ENCODE results near the gene SIRT6. TPM values are rescaled to one million over a fixed set of nuclear protein-coding genes. Genes with fewer than 3 reads are reported as not detected.

Gene SIRT6
- total and polyA plus RNA-seq, 4 experiments from 2014 or later = 0.19 to 27.0 (median 15.9) TPM

- H3K9me3 ChIP-seq (ENCODE audit: control insufficient read depth in 1 of 2, low read length in 2 of 2) = no peaks in the 10 kb centered on the region
- no peak overlapping the region for H3K4me3 ChIP-seq (ENCODE audit: low read length in 2 of 2)
- intact Hi-C loops (cut with micrococcal nuclease) = no loop called here
- CTCF ChIA-PET (ENCODE audit: partially characterized antibody) = no interaction called here
- no peaks in the 10 kb centered on the region for H3K36me3 ChIP-seq (ENCODE audit: insufficient read depth, low read length)
- H3K4me1 ChIP-seq (ENCODE audit: insufficient read depth, low read length) = peaks cover 9% of the 10 kb centered on the region
- peaks cover 0 to 3% (median 0%) of the 10 kb centered on the region in 8 donors for H3K9me3 Mint-ChIP-seq
- no peaks in the 10 kb centered on the region for H3K27me3 ChIP-seq (ENCODE audit: insufficient read depth, low read length)
- no peaks in the 10 kb centered on the region for H3K36me3 Mint-ChIP-seq
- DNase-seq = no peak
- H3K27ac ChIP-seq (ENCODE audit: low read depth, low read length) = no peak overlapping the region
- H3K27ac Mint-ChIP-seq = no peak overlapping the region
- H3K4me3 Mint-ChIP-seq = no peak overlapping the region
- H3K4me1 Mint-ChIP-seq = peaks cover 10 to 18% (median 11%) of the 10 kb centered on the region in 4 donors
- no peaks in the 10 kb centered on the region for H3K27me3 Mint-ChIP-seq
- POLR2A ChIA-PET (ENCODE audit: partially characterized antibody) = no interaction called here
Measured at GRCh38 chr19:4213116-4213515, 30.8 kb upstream of the SIRT6 start.

GRCh38 chr19:4210166-4210731, 27.9 kb upstream of the SIRT6 start:
- POLR2A ChIA-PET (ENCODE audit: partially characterized antibody) = no interaction called here
- peaks cover 9% of the 10 kb centered on the region for H3K4me1 ChIP-seq (ENCODE audit: insufficient read depth, low read length)
- no peak for DNase-seq
- peaks cover 10 to 18% (median 11%) of the 10 kb centered on the region in 4 donors for H3K4me1 Mint-ChIP-seq
- H3K9me3 ChIP-seq (ENCODE audit: control insufficient read depth in 1 of 2, low read length in 2 of 2) = no peaks in the 10 kb centered on the region
- no peak overlapping the region for H3K4me3 ChIP-seq (ENCODE audit: low read length in 2 of 2)
- CTCF ChIA-PET (ENCODE audit: partially characterized antibody) = no interaction called here
- peaks cover 0 to 1% (median 0%) of the 10 kb centered on the region in 8 donors for H3K9me3 Mint-ChIP-seq
- no peak overlapping the region for H3K4me3 Mint-ChIP-seq
- no peaks in the 10 kb centered on the region for H3K27me3 ChIP-seq (ENCODE audit: insufficient read depth, low read length)
- intact Hi-C loops (cut with micrococcal nuclease) = no loop called here
- no peaks in the 10 kb centered on the region for H3K36me3 Mint-ChIP-seq
- no peak overlapping the region for H3K27ac Mint-ChIP-seq
- no peaks in the 10 kb centered on the region for H3K36me3 ChIP-seq (ENCODE audit: insufficient read depth, low read length)
- H3K27me3 Mint-ChIP-seq = peaks cover 0 to 3% of the 10 kb centered on the region in 2 donors
- no peak overlapping the region for H3K27ac ChIP-seq (ENCODE audit: low read depth, low read length)

GRCh38 chr19:4208385-4209094, 26.2 kb upstream of the SIRT6 start:
- Histone ChIP-seq H3K4me3 (ENCODE audit: low read length in 2 of 2) (no peak overlapping the region), H3K36me3 (ENCODE audit: insufficient read depth, low read length) (no peaks in the 10 kb centered on the region), H3K9me3 (ENCODE audit: control insufficient read depth in 1 of 2, low read length in 2 of 2) (no peaks in the 10 kb centered on the region), H3K27ac (ENCODE audit: low read depth, low read length) (no peak overlapping the region), H3K27me3 (ENCODE audit: insufficient read depth, low read length) (no peaks in the 10 kb centered on the region), H3K4me1 (ENCODE audit: insufficient read depth, low read length) (no peaks in the 10 kb centered on the region)
- Mint-ChIP-seq H3K4me1 (peaks cover 3 to 5% (median 3%) of the 10 kb centered on the region in 4 donors), H3K9me3 (peaks cover 0 to 2% (median 0%) of the 10 kb centered on the region in 8 donors), H3K4me3 (no peak overlapping the region), H3K27me3 (peaks cover 0 to 5% of the 10 kb centered on the region in 2 donors), H3K27ac (no peak overlapping the region), H3K36me3 (no peaks in the 10 kb centered on the region)
- intact Hi-C loops (cut with micrococcal nuclease) = loop anchor here (10.0 kb wide), 1 partner anchor 354 kb away; no protein-coding TSS in a partner anchor
- DNase-seq = no peak
- ChIA-PET CTCF (ENCODE audit: partially characterized antibody) (interaction anchor here (1.3 kb wide), 2 partner anchors 8 to 23 kb away, joined by 4 read pairs; no protein-coding TSS in a partner anchor), POLR2A (ENCODE audit: partially characterized antibody) (no interaction called here)

- Histone ChIP-seq H3K36me3 (ENCODE audit: insufficient read depth, low read length) (no peaks in the 10 kb centered on the region), H3K4me3 (ENCODE audit: low read length in 2 of 2) (no peak overlapping the region), H3K4me1 (ENCODE audit: insufficient read depth, low read length) (no peaks in the 10 kb centered on the region), H3K27ac (ENCODE audit: low read depth, low read length) (no peak overlapping the region), H3K27me3 (ENCODE audit: insufficient read depth, low read length) (no peaks in the 10 kb centered on the region), H3K9me3 (ENCODE audit: control insufficient read depth in 1 of 2, low read length in 2 of 2) (no peaks in the 10 kb centered on the region)
- intact Hi-C loops (cut with micrococcal nuclease) = loop anchor here (10.0 kb wide), 1 partner anchor 352 kb away; no protein-coding TSS in a partner anchor
- no peak for DNase-seq
- Mint-ChIP-seq H3K27me3 (peaks cover 0 to 5% of the 10 kb centered on the region in 2 donors), H3K27ac (no peak overlapping the region), H3K4me1 (peaks cover 0 to 5% (median 3%) of the 10 kb centered on the region in 4 donors), H3K36me3 (no peaks in the 10 kb centered on the region), H3K4me3 (no peak overlapping the region), H3K9me3 (peaks cover 0 to 3% (median 0%) of the 10 kb centered on the region in 8 donors)
- ChIA-PET CTCF (ENCODE audit: partially characterized antibody) (interaction anchor here (0.8 to 0.9 kb wide), 2 partner anchors 219 to 221 kb away, joined by 4 to 5 read pairs; partner anchors contain the start of gene EEF2), POLR2A (ENCODE audit: partially characterized antibody) (no interaction called here)
Measured at GRCh38 chr19:4206818-4207484, 24.6 kb upstream of the SIRT6 start.

- peaks cover 0 to 15% (median 2%) of the 10 kb centered on the region in 8 donors for H3K9me3 Mint-ChIP-seq
- ChIA-PET POLR2A (ENCODE audit: partially characterized antibody) (interaction anchor here (0.6 kb wide), 1 partner anchor 20 kb away, joined by 4 read pairs; no protein-coding TSS in a partner anchor), CTCF (ENCODE audit: partially characterized antibody) (interaction anchor here (0.8 to 3.4 kb wide), 8 partner anchors 10 to 380 kb away, joined by 3 to 16 read pairs (median 4); partner anchors contain the start of gene EEF2)
- no peak overlapping the region for H3K27ac Mint-ChIP-seq
- intact Hi-C loops (cut with micrococcal nuclease) = loop anchor here (10.0 kb wide), 1 partner anchor 347 kb away; no protein-coding TSS in a partner anchor
- Histone ChIP-seq H3K36me3 (ENCODE audit: insufficient read depth, low read length) (no peaks in the 10 kb centered on the region), H3K4me3 (ENCODE audit: low read length in 2 of 2) (no peak overlapping the region), H3K27me3 (ENCODE audit: insufficient read depth, low read length) (peaks cover 16% of the 10 kb centered on the region), H3K4me1 (ENCODE audit: insufficient read depth, low read length) (no peaks in the 10 kb centered on the region), H3K9me3 (ENCODE audit: control insufficient read depth in 1 of 2, low read length in 2 of 2) (no peaks in the 10 kb centered on the region), H3K27ac (ENCODE audit: low read depth, low read length) (no peak overlapping the region)
- H3K27me3 Mint-ChIP-seq = peaks cover 12 to 25% of the 10 kb centered on the region in 2 donors
- H3K4me3 Mint-ChIP-seq = no peak overlapping the region
- H3K36me3 Mint-ChIP-seq = peaks cover 0 to 9% of the 10 kb centered on the region in 2 donors
- H3K4me1 Mint-ChIP-seq = peaks cover 12 to 16% (median 13%) of the 10 kb centered on the region in 4 donors
- DNase-seq = no peak
Measured at GRCh38 chr19:4201798-4202197, 19.4 kb upstream of the SIRT6 start.

- Histone ChIP-seq H3K4me1 (ENCODE audit: insufficient read depth, low read length) (no peaks in the 10 kb centered on the region), H3K4me3 (ENCODE audit: low read length in 2 of 2) (no peak overlapping the region), H3K27ac (ENCODE audit: low read depth, low read length) (no peak overlapping the region), H3K27me3 (ENCODE audit: insufficient read depth, low read length) (peaks cover 18% of the 10 kb centered on the region), H3K36me3 (ENCODE audit: insufficient read depth, low read length) (no peaks in the 10 kb centered on the region), H3K9me3 (ENCODE audit: control insufficient read depth in 1 of 2, low read length in 2 of 2) (no peaks in the 10 kb centered on the region)
- H3K36me3 Mint-ChIP-seq = peaks cover 0 to 9% of the 10 kb centered on the region in 2 donors
- intact Hi-C loops (cut with micrococcal nuclease) = loop anchor here (10.0 kb wide), 1 partner anchor 346 kb away; no protein-coding TSS in a partner anchor
- no peak for DNase-seq
- H3K27ac Mint-ChIP-seq = no peak overlapping the region
- H3K27me3 Mint-ChIP-seq = peaks cover 12 to 28% of the 10 kb centered on the region in 2 donors
- POLR2A ChIA-PET (ENCODE audit: partially characterized antibody) = interaction anchor here (0.6 to 1.2 kb wide), 2 partner anchors 20 to 216 kb away, joined by 3 to 4 read pairs; partner anchors contain the start of gene EEF2
- peaks cover 12 to 16% (median 13%) of the 10 kb centered on the region in 4 donors for H3K4me1 Mint-ChIP-seq
- CTCF ChIA-PET (ENCODE audit: partially characterized antibody) = interaction anchor here (0.9 to 3.4 kb wide), 7 partner anchors 8 to 216 kb away, joined by 3 to 16 read pairs (median 4); partner anchors contain the start of gene EEF2
- H3K4me3 Mint-ChIP-seq = no peak overlapping the region
- peaks cover 0 to 16% (median 2%) of the 10 kb centered on the region in 8 donors for H3K9me3 Mint-ChIP-seq
Measured at GRCh38 chr19:4200940-4201542, 18.7 kb upstream of the SIRT6 start.
